Hepatocyte (in vitro differentiated cells): Measurements from ENCODE around the gene ERCC4. TPM values are rescaled to one million over a fixed set of nuclear protein-coding genes. Genes with fewer than 3 reads are reported as not detected.
"Not testable (repeated sequence)": the region's sequence is repeated elsewhere in the genome, so short reads cannot be mapped to it uniquely, and the experiment has no call there.

Experiments used
- DNase-seq: peaks from one replicate; pipeline ENCODE4 v3.0.0-alpha.2; 2016; ENCODE audit warnings: low spot score
- H2AFZ ChIP-seq: fragments of 200-600 bp; sonication (generic); 2 replicates; pipeline ENCODE4 v1.6.0; 2016; ENCODE audit warnings: antibody characterized with exemption, mild to moderate bottlenecking
- H3K27ac ChIP-seq: fragments of 200-600 bp; sonication (generic); 2 replicates; pipeline ENCODE4 v1.5.1; 2016; ENCODE audit warnings: mild to moderate bottlenecking
- H3K27me3 ChIP-seq: fragments of 200-600 bp; sonication (generic); 2 replicates; pipeline ENCODE4 v1.6.1; 2016
- H3K36me3 ChIP-seq: fragments of 200-600 bp; sonication (generic); replicated peaks from 2 replicates; pipeline ENCODE4 v1.5.1; 2016; ENCODE audit warnings: low read depth; ENCODE audit not compliant: insufficient read depth
- H3K4me1 ChIP-seq: fragments of 200-600 bp; sonication (generic); 2 replicates; pipeline ENCODE4 v1.5.1; 2016; ENCODE audit warnings: mild to moderate bottlenecking, moderate library complexity; ENCODE audit not compliant: insufficient read depth
- H3K4me2 ChIP-seq: fragments of 200-600 bp; sonication (generic); 2 replicates; pipeline ENCODE4 v1.6.0; 2016
- H3K4me3 ChIP-seq: fragments of 200-600 bp; sonication (generic); 2 replicates; pipeline ENCODE4 v1.5.1; 2016; ENCODE audit warnings: mild to moderate bottlenecking
- H3K79me2 ChIP-seq: fragments of 200-600 bp; sonication (generic); 2 replicates; pipeline ENCODE4 v1.6.0; 2017; ENCODE audit warnings: mild to moderate bottlenecking
- H3K9me2 ChIP-seq: fragments of 200-600 bp; sonication (generic); replicated peaks from 2 replicates; pipeline ENCODE4 v1.6.0; 2017; ENCODE audit warnings: mild to moderate bottlenecking; ENCODE audit not compliant: insufficient read depth
- H3K9me3 ChIP-seq: fragments of 200-600 bp; sonication (generic); 2 replicates; pipeline ENCODE4 v1.5.1; 2016; ENCODE audit warnings: low read depth, mild to moderate bottlenecking
- H4K20me1 ChIP-seq: fragments of 200-600 bp; sonication (generic); 2 replicates; pipeline ENCODE4 v1.6.0; 2016; ENCODE audit warnings: mild to moderate bottlenecking; ENCODE audit not compliant: insufficient read depth, poor library complexity, severe bottlenecking
- CTCF ChIP-seq: fragments of 200-600 bp; sonication (generic); IDR thresholded peaks from 2 replicates; pipeline ENCODE4 v1.5.1; 2016; ENCODE audit warnings: antibody characterized with exemption, mild to moderate bottlenecking; ENCODE audit not compliant: poor library complexity
- EZH2 ChIP-seq: fragments of 200-600 bp; sonication (generic); IDR thresholded peaks from 2 replicates; pipeline ENCODE4 v1.6.1; 2016; ENCODE audit warnings: antibody characterized with exemption, mild to moderate bottlenecking, borderline replicate concordance
- EZH2phosphoT487 ChIP-seq: fragments of 200-600 bp; sonication (generic); IDR thresholded peaks from one replicate; pipeline ENCODE4 v1.6.1; 2018; ENCODE audit warnings: antibody characterized with exemption, mild to moderate bottlenecking, low read depth, moderate library complexity; ENCODE audit not compliant: unreplicated experiment, severe bottlenecking
- whole genome bisulfite sequencing: methylation state at CpG from one replicate; pipeline ENCODE4 v1.1.6; 2016; ENCODE audit warnings: low lambda C conversion rate; ENCODE audit errors: missing lambda C conversion rate; 5-methylcytosine and 5-hydroxymethylcytosine counted together
- polyA plus RNA-seq: library from polyadenylated mRNA; unstranded; fragments of >200 nt; fragmentation: Nextera tagmentation; extraction: Ambion mirVana; gene quantifications from 2 replicates; pipeline ENCODE4 v1.2.1, GENCODE V29; 2016
- total RNA-seq: library from RNA; depleted of rRNA; stranded (reverse); fragments of >200 nt; gene quantifications from 2 replicates; pipeline ENCODE4 v1.2.3, GENCODE V29; 2014

The ERCC4 gene
- total and polyA plus RNA-seq, 2 experiments from 2014 or later: 14.5 to 19.3 TPM

GRCh38 chr16:13904822-13905221 is 15.1 kb upstream of the ERCC4 start:
- WGBS: 67% methylated on average over 9 of the region's 9 CpGs
- H2AFZ ChIP-seq: not testable (repeated sequence)

GRCh38 chr16:13906168-13907089 is 13.5 kb upstream of the ERCC4 start:
- Histone ChIP-seq H3K4me2 (no peak overlapping the region), H3K27me3 (no peaks in the 10 kb centered on the region), H3K36me3 (no peaks in the 10 kb centered on the region), H3K79me2 (no peaks in the 10 kb centered on the region), H3K27ac (no peak overlapping the region), H2AFZ (no peak overlapping the region), H3K9me2 (no peaks in the 10 kb centered on the region), H4K20me1 (no peaks in the 10 kb centered on the region), H3K9me3 (no peaks in the 10 kb centered on the region), H3K4me3 (no peak overlapping the region), H3K4me1 (peaks cover 5% of the 10 kb centered on the region)
- WGBS: 84% methylated on average over 10 of the region's 10 CpGs
- TF ChIP-seq EZH2phosphoT487 (no peak), EZH2 (no peak), CTCF (no peak)
- no peak for DNase-seq

More at GRCh38 chr16:13904822-13905221, 15.1 kb upstream of the ERCC4 start:
- not testable (repeated sequence) for H4K20me1 ChIP-seq, DNase-seq, H3K4me1 ChIP-seq, H3K79me2 ChIP-seq, H3K36me3 ChIP-seq, H3K27ac ChIP-seq, H3K4me3 ChIP-seq, H3K27me3 ChIP-seq, H3K9me2 ChIP-seq, H3K4me2 ChIP-seq, H3K9me3 ChIP-seq
- TF ChIP-seq CTCF: peak; percentile 8

DNA sequence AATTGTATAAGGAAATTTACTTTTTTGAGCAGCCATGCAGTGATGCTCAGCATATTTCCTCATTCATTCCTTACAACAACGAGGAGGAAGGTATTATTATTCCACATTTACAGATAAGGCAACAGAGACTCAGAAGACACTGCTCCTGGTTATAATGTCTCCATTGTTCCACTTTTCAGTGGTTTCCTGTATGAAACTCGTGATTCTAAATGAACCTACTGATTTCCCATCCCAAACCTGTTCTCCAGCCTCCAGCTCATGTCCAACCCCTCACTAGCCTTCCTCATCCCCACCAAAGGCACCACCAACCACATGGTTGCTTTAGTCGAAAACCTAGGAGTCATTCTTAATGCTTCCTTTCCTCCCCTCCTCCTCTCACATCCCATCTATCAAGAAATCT is 12.5 kb upstream of the ERCC4 start:
- Histone ChIP-seq H3K4me2 (no peak overlapping the region), H2AFZ (no peak overlapping the region), H3K4me1 (peaks cover 5% of the 10 kb centered on the region), H3K79me2 (no peaks in the 10 kb centered on the region), H4K20me1 (no peaks in the 10 kb centered on the region), H3K4me3 (no peak overlapping the region), H3K36me3 (no peaks in the 10 kb centered on the region), H3K27ac (no peak overlapping the region), H3K9me3 (peaks cover 5% of the 10 kb centered on the region), H3K27me3 (no peaks in the 10 kb centered on the region), H3K9me2 (no peaks in the 10 kb centered on the region)
- TF ChIP-seq EZH2phosphoT487: no peak
- no peak for TF ChIP-seq EZH2
- no peak for TF ChIP-seq CTCF
- no peak for DNase-seq
- WGBS: 75% methylated on average over 3 of the region's 3 CpGs
